GM20431 (cell line): ENCODE data around the gene COL9A2.

Experiments
- in situ Hi-C: fragments of 300-500 bp; cut with MseI, MboI; formaldehyde crosslinking; loops from one replicate; pipeline ENCODE4 v1.15.0; 2020; ENCODE audit warnings: low sequenced_read_pairs; ENCODE audit not compliant: unreplicated experiment

The COL9A2 gene

DNA sequence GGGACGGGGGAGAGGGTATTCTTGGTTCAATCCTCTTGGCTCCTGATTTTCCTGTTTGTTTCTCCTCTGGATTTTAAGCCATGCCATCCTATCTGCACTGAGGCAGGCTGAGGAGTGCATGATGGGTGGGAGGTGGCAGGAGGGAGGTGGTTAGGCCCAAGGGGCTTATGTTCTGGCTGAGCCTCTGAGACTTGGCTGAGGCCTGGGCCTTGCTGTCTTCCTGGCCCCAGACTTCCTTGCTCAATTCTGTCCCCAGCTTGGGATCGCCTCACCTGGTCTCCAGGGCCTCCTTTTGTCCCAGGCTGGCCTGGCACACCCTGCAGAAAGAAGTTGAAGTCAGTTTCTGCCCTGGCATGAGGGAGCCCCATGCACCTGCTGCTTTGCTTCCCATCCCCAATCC is 11.2 kb downstream of the COL9A2 start:
- in situ Hi-C loops: no loop called here

DNA sequence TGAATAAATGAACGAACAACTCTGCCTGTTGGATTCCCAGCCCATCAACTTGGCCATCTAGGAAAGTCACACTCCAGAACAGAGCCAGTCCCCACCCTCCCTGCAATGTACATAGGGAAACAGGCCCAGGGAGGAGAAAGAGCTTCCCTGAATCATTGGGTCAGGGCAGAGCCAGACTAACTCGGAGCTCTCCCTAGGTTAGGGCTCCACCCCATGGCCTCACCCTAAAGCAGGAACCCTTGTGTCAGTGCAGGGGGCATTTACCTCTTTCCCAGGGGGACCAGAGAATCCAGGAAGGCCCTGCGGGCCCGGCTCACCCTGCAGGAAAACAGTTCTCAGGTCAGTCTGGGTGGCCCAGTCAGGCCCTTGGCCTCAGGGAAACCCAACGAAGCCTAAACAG is 11.6 kb downstream of the COL9A2 start:
- in situ Hi-C loops: no loop called here

DNA sequence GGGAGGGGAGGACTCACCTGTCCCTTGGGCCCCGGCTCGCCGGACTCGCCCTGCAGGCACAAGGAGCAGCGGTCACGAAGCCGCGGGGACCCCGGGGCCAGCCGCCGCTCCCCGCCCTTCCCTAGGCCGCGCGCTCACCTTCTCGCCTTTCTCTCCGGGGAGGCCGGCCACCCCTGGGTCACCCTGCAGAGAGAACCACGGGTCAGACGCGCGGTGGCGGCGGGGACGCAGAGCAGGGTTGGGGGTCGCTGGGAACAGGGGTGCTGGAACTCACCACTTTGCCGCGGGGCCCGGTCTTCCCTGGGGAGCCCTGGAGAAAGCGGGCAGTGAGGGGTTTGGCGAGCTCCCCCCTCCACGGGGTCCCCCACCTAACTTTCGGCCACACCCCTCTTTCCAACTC is 13.3 kb downstream of the COL9A2 start:
- in situ Hi-C loops: no loop called here

DNA sequence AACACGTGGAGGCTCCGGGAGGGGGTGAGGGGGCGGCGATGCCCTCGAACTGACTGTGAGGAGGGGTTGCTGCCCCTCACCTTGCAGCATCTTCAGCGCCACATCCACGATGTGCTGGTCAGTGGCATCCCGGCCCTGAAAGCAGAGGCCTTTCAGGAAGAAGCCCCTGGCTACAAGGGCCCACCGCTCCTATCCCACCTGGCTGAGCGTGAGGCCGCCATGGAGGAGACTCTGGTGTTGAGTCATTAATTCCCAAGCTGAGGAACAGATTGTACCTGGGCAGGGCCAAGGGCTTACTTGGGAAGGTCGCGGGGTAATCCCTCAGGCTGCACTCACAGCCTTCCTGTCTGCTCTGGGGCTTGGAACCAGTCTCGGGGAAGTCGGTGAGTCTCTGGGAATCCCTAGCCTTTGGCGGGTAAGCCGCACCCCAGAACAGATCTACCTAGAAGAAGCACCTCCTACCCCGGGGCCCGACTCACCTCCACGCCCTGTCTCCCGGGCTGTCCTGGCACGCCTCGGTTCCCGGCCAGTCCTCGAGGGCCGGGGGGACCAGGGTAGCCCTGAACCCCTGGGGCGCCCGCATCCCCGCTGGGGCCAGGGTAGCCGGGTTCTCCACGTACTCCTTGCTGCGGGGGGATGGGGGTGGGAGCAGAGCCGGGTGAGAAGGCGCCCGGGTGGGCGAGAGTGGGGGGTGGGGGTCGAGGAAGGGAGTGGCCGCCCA is 13.9 kb downstream of the COL9A2 start:
- in situ Hi-C loops: no loop called here

DNA sequence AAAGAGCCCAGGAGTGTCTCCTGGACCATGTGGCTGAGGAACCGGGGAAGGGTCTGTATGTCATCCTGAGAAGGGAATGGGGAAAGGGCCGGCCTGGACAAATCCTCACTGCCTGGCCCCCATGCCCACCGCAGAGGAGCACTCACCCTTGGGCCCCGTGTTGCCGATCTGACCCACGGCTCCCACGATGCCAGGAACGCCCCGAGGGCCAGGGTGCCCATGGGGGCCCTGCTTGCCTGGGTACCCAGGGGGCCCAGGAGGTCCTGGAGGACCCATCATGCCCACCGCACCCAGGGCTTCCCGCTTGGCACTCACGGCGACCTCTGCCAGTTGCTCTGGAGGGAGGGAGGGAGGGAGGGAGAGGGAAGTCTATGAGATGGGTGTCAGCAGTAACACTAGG is 14.6 kb downstream of the COL9A2 start:
- in situ Hi-C loops: no loop called here

DNA sequence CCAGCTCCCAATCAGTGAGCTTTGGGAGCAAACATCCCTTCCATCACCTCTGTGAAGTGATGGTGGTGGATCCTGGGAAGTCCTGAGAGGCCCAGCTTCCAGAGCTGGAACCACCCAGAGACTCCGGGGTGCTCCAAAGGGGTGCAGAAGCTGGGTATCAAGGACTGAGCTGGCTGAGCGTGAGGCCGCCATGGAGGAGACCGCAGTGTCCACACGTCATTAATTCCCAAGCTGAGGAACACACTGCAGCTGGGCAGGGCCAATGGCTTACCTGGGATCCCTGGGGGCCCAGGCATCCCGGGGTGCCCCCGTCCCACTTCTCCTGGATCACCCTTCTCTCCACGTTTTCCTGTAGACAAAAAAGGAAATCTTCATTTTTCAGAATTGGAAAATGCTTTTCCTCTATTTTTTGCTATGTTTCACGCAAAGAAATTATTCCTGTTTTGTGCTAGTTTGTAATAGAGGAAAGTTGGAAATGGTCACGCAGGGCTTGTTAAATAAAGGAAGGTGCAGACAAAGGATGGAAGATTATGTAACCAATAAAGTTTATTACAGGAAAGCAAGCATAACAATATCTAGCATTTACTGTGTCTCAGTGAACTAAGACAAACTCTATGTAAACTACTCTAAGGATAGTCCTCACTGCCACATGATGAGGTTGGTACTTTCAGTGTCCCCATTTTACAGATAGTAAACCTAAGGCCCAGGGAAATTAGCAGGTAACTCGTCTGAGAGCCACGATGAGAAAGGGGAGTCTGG is 15.4 kb downstream of the COL9A2 start:
- in situ Hi-C loops: no loop called here

DNA sequence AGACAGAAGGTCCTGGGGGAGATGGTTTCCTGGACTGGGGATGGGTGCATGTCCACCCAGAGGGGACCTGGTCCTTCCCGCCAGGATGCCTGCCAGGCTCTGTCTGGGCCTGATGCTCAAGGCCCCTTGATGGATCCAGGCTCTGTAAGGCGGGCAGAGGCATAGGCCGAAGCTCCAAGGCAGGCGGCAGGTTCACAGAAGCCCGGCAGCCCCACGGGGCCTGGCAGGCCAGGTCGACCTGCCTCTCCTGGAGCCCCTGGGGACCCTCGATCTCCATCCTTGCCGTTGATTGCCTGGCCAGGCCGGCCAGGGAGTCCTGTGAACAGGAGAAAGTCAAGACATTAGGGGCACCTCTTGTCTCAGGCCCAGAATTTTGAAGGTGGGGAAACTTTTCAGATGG is 16.0 kb downstream of the COL9A2 start:
- in situ Hi-C loops: no loop called here

DNA sequence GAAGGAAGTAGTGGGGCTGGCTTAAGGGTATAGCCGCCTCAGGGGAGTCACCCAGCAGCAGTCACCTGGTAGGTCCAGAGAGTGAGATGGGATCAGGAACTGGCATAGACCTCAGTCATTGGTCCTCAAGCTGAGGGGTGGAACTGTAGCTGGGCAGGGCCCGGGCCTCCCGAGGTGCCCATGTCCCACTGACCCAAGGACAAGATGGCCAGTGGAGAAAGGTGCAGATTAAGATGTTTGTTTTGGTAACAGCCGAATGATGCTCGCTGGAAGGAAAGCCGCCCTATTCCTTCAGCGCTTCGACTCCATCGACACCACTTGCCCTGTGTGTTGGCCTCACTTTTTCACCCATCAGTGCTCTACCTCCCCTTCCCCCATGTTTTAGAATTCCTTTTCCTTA is 16.4 kb downstream of the COL9A2 start:
- in situ Hi-C loops: no loop called here

DNA sequence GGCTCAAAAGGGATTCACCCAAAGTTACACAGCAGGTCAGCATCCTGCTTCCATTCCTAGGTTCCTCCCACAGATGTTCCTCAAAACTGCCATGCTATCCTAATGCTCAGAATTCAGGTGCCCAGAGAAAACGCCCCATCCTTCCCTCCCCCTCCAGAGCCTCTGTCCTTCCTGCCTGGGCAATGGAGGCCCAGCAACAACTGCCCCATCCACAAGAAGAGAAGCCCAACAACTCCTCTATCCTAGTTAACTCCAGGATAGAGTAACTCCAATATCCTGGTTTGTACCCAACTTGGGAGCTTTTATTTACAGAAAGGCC is 16.9 kb downstream of the COL9A2 start:
- in situ Hi-C loops: no loop called here

DNA sequence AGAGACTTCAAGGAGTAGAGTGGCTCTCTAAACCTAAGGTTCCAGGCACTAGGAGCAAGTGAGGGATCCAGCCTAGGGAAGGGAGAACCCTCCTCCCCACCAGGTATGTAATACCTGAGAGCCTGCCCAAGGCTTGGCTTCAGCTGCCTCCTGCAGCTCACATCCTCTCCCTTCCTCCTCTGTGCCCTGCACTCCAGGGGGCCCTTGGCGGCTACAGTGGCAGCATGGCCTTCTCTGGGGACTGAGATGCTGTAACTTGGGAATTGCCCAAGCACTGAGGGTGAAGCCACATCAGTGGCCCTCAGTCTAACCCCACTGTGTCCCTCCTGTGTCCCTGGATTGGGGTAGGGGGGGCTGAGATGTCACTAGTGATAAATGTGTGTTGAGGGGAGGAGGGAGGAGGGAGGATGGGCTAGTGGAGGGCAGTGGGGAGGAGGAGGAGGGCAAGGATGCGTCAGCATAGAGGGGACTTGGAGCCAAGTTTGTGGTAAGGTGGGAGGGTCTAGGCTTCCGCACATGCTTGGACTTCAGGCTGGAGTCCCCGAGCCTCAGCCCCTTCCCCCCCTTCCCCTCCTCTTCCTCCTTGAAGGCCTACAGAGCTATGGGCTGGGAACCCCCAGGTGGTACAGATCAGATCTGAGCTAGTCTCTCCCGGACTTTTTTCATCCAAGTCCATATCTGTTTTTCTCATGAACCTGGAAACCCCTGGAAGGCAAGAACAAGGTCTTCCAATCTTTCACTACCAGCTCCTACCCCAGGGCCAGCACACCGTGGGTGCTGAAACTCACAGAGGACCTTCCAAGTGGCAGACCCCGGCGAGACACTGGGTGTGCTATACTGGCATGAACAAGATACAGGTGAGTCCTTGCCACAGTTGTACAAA is 17.5 kb downstream of the COL9A2 start:
- in situ Hi-C loops: no loop called here

DNA sequence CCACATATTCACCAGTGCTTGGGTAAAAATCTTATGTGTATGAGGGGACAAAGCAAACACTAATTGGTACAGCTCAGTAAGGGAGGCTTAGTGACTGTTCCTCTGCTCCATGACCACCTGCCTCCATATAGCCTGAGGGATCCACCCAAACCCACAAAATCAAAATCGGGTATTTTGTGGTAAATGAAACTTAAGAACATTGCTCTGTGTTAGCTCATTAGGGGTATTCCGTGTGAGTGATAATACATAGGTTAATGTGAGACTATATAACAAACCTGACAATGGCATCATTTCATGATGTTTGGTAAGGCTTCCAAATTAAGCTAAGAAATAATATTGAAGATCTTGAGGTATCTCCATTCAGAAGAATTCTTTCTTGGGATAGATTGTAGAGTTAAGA is 25.8 kb downstream of the COL9A2 start:
- in situ Hi-C loops: no loop called here

DNA sequence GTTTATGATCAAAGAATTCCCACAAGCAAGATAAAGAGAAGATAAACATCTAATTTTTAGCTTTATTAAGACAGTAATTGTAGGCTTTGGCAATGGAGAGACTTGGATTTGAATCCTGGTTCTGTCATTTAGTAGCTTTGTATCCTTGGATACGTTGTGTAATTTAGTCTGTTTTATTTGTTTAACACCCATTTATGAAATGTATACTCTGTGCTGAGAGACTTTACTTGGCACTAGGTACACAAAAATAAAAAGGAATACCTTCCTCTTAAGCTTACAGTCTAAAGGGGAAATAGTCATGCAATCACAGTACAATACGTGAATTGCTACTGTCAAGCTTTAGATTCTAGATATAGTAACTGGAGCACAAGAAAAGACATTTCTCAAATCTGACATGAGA is 35.2 kb downstream of the COL9A2 start:
- in situ Hi-C loops: no loop called here

DNA sequence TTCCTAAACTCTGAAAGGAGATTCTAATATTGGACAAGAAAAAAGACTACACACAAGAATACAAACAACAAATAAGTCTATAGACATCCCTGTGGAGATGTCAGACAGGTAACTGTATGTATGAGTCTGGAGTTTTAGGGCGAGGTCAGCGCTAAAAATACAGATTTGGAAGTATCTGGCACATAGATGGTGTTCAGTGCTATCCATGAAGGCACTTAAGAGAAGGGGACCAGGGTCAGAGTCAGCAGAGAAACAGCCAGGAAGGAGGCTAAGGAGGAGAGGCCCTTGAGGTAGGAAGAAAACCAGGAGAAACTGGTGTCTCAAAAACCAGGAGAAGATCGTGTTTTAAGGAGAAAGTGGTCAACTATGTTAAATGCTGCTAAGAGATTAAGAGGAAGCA is 41.0 kb downstream of the COL9A2 start:
- in situ Hi-C loops: no loop called here

DNA sequence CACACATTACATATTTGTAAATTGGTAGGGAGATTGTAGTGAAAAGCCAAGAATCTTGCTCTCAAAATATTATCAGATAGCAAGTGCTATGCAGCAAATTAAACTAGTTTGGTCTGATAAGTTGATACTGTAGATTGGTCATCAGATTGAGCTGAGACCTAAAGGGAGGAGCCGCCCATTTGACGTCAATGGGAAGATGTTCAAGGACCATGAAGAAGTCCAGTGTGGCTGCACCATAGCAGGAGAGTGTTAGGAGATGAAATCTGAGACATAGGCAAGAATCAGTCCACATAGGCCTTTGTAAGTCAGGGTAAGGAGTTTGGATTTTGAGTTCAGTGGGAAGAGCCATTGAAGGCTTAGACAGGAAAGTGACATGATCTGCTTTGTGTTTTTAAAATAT is 42.8 kb downstream of the COL9A2 start:
- in situ Hi-C loops: no loop called here

DNA sequence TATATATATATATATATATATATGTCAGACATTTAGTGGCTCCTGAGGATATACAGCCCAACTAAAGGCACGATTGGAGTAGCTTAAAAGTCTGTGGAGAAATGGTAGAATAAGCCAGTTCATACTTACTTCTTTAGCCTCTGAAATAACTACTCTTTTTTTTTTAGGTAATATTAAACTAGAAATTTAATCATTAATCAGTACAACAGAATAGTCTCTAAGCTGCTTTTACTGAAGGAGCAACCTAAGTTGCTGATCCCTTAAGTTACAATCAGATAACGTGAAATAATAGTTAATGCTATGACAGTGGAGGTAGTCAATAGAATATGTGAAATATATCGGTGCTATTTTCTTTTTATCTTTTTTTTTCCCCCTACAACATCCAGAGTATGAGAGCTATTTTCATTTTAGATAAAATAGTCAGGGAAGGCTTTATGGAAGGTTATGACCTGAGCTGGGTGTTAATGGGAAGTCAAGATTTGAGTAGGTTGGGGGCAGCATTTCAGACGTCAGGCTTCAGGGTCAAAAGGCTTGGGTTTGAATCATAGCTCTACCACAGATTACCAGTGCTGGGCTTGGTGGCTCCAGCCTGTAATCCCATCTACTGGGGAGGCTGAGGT is 43.4 kb downstream of the COL9A2 start:
- in situ Hi-C loops: no loop called here

DNA sequence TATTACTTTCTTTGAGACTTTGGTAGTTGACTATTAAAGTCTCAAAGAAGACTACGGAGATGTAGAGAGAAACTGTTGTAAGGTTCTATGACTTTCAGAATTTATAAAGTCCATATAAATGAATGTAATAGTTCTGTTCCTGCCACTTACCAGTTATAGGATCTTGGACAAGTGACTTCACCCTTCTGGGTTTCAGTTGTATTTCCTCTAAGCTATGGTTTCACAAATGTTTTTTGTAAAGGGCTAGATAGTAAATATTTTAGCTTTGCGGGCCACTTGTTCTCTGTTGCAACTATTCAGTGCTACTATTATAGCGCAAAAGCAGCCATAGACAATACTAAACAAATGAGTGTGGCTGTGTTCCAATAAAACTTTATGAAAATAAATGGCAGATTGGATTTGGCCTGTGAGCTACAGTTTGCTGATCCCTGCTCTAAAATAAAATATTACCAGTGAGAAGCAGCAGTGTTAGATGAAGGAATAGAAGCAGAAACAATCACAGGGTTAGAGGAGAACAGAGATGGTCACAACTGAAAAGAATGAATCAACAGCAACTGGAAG is 44.4 kb downstream of the COL9A2 start:
- in situ Hi-C loops: no loop called here

DNA sequence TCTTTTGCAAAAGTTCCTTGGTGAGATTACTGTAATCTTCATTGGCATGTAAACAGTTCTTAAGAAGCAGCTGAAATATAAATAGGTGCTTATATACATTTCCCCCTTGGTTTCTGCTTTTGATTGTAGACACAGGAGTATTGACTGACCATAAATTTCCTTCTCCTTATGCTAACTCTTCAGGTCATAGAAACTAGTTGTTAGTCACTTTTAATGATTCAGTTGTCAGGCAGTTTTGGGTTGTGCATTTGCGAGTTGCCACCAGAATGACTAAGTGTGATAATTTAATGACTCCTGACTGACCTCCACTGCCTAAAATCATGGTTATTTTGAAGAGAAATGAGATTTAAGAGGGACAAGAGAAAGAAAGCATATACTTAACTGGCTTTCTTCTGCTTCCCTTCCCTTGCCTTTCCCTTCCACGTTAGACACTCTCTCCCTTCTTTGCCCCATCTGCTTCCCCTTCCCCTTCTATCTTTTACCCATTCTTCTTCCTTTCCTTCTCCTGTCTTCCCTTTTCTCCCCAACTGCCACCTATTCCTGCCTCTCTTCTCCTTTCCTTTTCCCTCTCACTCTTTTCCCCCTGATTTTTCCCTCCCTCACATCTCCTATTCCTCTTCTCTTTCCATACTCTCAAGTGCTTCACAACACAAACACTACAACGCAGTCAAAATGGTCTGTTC is 46.8 kb downstream of the COL9A2 start:
- in situ Hi-C loops: no loop called here

DNA sequence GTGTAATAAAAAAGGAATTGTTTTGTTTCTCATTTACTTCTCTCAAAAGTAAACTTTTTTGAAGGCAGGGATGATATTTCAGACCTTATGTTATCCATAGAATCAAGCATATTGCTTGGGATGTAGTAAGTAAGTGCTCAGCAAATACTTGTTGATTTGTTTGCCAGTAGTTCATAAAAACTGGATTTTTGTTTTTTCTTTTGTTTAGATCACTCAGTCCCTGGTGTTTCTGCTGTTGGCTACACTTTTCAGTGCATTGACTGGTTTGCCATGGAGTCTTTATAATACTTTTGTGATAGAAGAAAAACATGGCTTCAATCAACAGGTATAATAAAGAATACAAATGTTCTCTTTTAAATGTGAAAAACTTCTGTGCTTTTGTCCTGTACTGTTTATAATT is 48.9 kb downstream of the COL9A2 start:
- in situ Hi-C loops: no loop called here

DNA sequence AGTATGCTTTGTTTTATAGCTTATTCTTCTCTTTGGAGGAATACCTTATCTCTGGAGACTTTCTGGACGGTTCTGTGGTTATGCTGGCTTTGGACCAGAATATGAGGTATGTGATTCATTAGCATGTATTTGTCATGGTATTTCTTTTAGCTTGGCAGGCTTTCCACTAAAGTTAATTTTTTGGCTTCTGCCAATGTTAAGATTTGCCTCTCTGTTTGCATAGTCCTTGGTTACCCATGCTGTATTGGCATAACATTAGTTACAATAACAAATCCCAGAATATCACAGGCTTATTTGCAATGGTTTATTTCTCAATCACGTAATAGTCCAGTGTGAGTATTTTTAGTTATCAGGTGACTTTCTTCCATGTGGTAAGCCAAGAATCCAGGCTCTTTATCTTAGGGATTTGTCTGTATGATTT is 49.3 kb downstream of the COL9A2 start:
- in situ Hi-C loops: no loop called here
